ENCODE data around the gene TTC39A.

TTC39A gene

GRCh38 chr1:51297401-51298321 lies 32.7 kb downstream of the TTC39A start:
- DNase-seq (ENCODE audit: low spot score): no peak

DNA sequence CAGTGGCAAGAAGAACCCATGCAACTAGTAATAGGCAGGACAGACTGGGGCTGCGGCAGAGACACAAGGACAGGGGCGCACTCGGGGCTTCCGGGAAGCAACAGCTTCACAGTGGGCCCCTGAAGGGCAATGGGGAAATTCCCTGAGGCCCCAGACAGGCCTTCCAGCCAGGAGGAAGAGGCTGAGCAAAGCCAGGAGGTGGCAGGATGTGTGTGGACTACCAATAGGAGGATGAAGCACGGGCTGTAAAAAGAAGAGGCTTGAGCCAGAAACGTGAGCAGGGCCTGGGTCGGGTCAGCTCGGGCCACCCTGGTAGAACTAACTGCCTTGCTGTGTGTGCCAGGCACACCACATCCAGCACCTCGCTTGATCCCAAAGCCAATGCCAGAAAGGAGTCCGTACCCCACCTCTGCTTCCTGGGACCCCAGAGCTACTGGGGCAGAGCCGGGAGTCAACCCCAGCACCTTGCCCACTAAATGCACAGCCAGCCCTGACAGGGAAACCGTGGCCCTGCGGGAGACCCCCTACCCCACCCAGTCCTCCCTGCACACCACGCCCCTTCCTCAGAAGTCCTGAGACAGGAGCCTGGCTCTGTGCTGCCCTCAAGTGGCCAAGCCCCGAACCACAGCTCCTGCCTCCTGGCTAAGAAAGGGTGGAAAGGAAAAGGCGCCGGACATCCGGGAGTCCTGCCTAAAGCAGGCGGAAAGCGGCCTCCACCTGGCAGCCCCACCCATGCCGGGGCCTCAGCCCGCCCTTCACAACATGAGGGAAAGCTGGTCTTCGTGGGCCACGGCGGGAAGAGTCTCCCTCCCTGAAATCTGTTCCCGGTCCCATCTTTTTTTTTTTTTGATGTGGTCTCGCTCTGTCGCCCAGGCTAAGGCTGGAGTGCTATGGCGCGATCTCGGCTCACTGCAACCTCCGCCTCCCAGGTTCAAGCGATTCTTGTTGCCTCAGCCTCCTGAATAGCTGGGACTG lies 33.7 kb downstream of the TTC39A start:
- DNase-seq (ENCODE audit: low spot score): peak; percentile 78

DNA sequence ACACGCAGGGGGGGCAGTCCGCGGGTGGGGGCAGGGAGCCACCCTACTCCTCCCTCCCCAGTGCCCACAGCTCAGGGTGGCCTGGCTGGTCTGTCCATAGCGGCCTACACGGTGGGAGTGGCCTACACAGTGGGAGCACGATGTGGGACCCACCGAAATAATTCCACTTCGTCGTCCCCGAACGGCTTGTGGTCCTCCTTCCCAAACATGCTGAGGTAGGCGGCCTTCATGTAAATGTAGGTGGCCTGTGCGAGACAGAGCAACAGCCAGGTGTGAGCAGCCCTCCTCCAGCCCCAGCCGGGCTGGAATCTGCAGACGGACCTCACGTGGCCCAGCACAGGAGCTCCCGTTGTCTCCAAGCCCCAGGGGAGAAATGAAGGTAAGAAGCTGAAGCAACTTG lies 34.4 kb downstream of the TTC39A start:
- DNase-seq (ENCODE audit: low spot score): no peak

GRCh38 chr1:51294566-51295184 lies 35.7 kb downstream of the TTC39A start:
- DNase-seq (ENCODE audit: low spot score): no peak

DNA sequence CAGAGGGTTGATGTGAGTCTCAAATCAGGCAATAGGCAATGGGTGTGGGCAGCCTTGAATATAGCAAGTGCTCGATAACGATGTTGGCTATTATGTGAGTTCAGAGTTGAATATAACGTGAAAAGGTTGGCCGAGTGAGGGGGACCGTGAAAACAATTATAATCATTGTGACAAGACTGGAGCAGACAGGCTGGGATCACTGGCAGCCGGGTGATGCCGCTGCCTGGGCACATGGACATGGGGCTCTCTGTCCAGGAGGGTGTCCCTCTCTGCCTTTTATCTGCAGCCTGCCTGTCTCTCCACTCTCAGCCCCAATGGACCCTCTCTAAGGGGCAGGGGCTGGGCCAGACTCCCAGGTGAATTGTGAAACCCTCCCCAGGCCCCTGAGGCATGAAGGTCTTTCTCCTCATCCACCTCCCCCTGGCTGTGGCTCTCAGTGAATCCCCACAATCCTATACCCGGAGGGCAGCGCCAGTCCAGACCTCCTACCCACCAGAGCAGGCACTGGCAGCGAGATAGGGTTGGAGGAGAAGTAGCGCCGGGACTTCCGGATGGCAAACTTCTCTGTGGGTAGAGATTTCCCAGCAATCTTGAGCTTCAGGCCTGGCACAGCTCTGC lies 36.4 kb downstream of the TTC39A start:
- DNase-seq (ENCODE audit: low spot score): no peak

DNA sequence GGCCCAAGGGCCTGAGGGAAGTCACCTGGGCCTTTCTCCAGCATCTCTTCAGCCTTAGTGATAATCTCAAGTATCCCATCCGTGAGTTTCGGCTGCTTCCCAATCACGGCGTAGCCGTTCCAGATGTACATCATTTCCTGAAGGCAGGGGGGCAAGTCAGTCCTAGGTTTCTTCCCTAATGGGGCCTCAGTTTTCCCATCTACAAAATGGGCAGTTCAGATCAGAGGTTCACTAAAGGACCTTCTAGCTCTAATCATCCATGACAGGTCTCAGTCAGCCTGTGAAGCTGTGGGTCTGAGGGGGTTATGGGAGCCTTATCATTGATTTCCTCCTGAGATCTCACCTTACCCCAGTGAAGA lies 39.9 kb downstream of the TTC39A start:
- DNase-seq (ENCODE audit: low spot score): no peak

- DNase-seq (ENCODE audit: low spot score): no peak
Measured at GRCh38 chr1:51289676-51290488, 40.5 kb downstream of the TTC39A start.

GRCh38 chr1:51288578-51288977 lies 41.8 kb downstream of the TTC39A start:
- no peak for DNase-seq (ENCODE audit: low spot score)

DNA sequence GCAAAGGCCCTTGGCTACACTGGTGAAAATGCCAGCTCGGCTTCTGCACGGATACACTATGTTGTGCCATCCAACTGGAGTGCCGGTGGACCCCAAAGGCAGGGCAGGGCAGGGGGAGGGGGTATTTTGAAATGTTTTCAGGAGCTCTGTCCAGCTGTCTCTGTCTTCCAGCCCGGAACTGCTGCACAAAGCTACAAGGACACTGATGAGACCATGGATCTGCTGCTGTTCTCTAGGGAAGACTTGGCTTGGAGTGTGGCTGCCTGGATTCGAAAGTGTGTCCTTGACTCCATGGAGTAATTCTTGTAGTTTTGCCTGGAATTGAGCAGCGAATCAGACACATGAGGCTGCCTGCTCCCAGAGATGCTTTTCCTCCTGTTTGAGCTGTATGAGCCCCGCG lies 42.4 kb downstream of the TTC39A start:
- DNase-seq (ENCODE audit: low spot score): no peak

DNA sequence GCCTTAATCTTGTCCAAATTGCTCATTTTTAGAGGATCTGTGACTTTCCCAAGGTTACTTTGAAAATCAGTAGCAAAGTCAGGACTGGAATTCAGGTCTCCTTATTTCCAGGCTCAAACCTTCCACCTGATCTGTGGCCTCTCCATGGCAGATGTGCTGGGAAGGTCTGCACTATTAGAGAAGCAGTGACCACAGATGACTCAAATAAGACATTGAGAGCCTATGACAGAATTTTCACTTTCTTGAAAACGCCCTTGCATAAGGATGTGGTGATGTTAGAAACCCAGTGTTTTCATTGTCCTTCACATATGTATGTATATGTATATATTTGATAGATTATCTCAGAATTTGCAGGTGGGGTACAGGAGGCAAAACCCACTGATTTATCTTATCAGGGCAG lies 45.3 kb downstream of the TTC39A start:
- DNase-seq (ENCODE audit: low spot score): no peak

DNA sequence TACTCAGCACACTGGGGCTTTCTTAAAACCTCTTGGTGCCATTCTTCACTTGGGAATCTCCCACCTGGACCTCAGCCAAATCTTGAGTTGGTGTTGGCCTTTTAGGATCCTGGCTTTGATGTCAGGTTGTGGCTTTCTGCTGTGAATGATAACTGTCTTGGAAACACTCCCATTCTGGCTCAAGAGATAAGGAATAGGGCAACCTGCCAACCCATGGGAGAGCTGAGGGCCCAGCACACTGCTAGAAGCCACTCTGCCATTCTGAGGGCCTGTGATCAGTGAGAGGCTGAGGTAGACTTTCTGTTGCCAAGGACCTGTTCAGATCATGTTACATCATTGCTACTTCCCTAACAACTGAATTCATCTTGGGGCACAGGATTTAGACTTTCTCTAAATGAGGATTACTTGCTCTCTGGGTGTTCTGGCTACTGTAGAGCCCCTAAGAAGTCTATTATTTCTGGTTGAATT lies 45.8 kb downstream of the TTC39A start:
- DNase-seq (ENCODE audit: low spot score): no peak

- no peak for DNase-seq (ENCODE audit: low spot score)
Measured at GRCh38 chr1:51283979-51284378, 46.4 kb downstream of the TTC39A start.

GRCh38 chr1:51282605-51283004 lies 47.8 kb downstream of the TTC39A start:
- no peak for DNase-seq (ENCODE audit: low spot score)

- no peak for DNase-seq (ENCODE audit: low spot score)
Measured at GRCh38 chr1:51281807-51282206, 48.6 kb downstream of the TTC39A start.

- DNase-seq (ENCODE audit: low spot score): no peak
Measured at GRCh38 chr1:51280321-51280978, 49.9 kb downstream of the TTC39A start.

GRCh38 chr1:51276286-51276685 lies 54.1 kb downstream of the TTC39A start:
- DNase-seq (ENCODE audit: low spot score): no peak

DNA sequence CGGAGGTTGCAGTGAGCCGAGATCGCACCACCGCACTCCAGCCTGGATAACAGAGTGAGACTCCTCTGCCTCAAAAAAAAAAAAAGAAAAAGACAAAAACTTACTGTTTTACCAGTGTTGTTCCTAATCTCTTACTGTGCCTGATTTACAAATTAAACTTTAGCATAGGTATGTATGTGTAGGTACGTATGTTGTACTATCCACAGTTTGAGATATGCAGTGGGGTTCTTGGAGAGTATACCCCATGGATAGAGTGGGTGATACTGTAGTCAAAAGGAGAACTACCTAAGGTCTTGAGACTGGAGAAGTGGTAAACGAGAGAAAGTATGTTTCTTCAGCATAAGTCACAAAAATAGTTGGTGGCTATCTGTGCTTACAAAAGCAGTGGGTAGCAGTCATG lies 55.7 kb downstream of the TTC39A start:
- no peak for DNase-seq (ENCODE audit: low spot score)

- DNase-seq (ENCODE audit: low spot score): no peak
Measured at GRCh38 chr1:51272916-51273315, 57.4 kb downstream of the TTC39A start.

DNA sequence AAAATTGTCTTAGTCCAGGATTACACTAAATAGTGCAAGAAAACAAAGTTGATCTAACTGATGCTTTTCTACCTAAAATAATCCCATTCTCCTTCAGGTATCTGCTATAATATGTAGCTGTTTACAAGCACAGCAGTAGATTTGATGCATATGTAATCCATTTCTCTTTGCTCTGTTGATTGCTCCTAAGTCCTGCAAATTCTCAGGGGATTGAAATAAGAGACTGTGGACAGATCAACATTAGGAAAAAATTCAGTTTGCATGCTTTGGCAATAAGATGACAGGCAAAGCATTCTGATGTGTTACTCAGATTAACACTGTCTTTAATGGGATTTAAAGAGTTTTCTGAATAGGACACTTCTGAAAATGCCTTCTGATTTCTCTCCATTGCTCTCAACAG lies 59.6 kb downstream of the TTC39A start:
- DNase-seq (ENCODE audit: low spot score): no peak

DNA sequence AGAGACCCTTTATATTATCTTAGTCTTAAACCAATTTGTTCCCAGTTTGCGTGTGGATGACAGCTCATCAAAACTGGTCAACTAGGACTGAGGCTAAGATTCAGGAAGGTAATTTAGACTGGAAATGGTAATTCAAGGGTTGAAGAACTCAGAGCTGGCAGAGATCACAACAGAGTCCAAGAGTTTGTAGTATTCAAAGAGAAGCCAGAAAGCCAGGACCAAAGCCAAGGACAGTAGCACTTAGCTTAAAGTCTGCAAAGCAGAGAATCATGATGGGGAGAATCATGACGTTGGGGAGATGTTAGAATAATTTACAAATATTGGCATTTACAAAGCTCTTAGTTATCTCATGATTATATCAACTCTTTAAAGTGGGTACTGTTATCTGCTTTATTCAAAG lies 61.7 kb downstream of the TTC39A start:
- DNase-seq (ENCODE audit: low spot score): no peak

All from Ammon's horn (tissue), 1 donor.